ENCODE data around the gene PDPK1.
"Not testable (repeated sequence)": the region's sequence is repeated elsewhere in the genome, so short reads cannot be mapped to it uniquely, and the experiment has no call there.

PDPK1 gene

DNA sequence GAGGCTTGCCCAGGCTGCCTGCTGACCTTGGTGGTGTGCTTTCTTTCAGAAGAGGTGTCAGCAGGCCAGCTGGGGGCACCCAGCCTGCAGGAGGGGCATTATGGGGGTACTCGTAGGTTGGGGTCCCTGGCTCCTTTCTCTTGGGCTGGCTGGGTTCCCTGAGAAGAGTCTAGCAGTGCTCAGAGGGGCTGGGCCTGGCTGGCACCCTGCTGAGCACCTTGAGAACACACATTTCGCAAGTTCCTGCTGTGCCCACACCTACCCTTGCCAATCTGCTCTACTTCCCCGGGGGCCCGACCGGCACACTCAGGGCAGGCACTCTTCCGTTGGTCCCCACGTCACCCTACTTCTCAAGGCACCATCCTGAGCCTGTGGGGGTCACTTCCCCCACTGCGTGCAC is 11.7 kb upstream of the PDPK1 start:
- DNase-seq = no peak

DNA sequence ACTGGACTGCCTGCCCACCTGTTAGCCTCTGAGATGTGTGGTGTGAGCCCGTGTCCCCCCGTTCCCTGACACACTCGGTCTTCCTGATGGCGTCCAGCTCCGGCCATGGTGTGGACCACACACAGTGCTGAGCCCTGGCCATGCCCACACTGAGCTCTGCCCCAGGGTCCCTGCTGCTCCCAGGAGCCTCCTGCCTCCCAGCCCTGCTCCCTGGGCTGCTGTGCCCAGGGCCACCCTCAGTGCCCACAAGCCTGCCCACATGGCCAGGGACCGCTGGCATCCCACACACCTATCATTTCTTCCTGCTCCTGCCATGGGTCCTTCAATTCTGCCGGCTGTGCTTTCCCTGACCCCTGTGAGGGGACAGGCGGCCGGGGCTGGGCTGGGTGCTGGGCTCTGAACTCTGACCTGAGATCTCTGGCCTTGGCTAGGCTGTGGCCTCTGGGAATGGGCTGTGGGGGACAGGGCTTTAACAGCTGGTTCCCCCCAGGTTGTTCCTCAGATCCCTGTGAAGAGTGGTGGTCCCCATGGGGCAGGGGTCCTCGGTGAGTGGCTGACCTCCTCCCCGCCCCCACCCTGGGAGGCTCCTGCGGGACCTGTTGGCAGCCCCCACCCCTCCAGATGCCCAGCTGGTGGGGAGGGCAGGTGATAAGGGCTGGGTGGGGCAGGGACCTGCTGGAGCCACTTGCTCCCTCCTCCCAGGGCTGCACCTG is 10.6 kb upstream of the PDPK1 start:
- DNase-seq = no peak

DNA sequence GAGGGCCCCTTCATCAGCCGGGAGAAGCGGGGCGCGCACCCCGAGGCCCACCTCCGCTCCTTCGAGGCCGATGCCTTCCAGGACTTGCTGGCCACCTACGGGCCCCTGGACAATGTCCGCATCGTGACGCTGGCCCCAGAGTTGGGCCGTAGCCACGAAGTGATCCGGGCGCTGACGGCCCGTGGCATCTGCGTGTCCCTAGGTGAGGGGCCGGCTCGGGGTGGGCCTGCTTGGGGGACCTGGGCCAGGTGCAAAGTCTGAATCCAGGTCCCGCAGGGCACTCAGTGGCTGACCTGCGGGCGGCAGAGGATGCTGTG is 10.1 kb upstream of the PDPK1 start:
- no peak for DNase-seq

DNA sequence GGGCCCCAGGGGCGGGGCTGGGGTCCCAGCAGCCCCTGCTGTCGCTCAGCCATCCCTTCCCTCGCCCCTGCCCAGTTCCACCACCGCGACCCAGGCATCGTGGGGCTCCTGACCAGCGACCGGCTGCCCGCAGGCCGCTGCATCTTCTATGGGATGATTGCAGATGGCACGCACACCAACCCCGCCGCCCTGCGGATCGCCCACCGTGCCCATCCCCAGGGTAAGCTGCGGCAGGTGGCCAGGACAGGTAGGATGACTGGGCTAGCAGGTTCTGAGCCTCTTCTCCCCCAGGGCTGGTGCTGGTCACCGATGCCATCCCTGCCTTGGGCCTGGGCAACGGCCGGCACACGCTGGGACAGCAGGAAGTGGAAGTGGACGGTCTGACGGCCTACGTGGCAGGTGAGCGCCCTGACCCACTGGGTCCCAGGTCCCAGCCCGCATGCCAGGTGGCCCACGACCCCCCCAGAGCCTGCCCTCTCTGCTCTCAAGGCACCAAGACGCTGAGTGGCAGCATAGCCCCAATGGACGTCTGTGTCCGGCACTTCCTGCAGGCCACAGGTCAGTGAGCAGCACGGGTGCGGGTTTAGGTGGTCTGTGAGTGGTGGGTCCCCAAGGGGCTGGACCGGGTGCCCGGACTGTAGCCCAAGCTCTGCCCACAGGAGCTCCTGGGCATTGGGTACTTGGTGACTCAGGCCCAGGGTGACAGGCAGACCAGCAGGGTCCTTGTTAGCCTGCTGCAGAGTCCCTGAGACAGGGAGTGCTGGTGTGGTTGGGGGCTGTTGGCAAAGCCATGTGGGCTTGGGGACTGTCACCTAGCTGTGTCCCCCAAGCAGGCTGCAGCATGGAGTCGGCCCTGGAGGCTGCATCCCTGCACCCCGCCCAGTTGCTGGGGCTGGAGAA is 9.4 kb upstream of the PDPK1 start:
- DNase-seq = no peak

DNA sequence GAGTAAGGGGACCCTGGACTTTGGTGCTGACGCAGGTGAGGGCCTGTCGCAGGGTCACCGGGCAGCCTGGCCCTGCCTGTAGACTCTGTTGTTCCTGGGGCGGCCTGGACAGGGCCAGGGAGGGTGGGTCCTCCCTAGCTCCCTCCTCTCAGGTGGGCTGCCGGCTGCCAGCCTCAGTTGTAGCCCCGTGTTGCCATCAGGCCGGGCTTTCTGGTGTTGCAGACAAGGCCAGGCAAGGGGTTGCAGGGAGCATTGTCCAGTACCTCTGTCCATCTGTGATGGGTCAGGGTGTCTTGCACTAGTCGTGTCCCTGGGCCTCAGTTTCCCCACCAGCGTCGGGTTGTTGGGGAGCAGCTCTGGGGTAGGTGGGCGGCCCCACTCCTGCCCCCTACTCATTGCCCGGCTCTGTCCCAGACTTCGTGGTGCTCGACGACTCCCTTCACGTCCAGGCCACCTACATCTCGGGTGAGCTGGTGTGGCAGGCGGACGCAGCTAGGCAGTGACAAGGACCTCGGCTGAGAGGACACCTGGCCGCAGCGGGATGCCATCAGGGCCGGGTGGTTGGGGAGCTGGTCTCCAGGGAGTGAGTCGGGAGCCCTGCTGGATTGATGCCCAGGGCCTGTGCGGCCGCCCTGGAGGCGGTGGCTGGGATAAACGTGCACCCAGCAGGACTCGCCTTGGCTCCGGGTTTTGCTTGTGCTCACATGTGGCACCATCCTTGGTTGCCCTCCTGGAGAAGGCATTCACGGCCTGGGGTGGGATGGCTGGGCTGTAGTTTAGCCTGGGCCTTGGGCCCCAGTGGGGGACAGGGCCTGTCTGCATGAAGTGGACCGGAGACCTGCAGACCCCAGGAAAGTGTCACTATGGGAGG is 8.5 kb upstream of the PDPK1 start:
- DNase-seq = no peak

DNA sequence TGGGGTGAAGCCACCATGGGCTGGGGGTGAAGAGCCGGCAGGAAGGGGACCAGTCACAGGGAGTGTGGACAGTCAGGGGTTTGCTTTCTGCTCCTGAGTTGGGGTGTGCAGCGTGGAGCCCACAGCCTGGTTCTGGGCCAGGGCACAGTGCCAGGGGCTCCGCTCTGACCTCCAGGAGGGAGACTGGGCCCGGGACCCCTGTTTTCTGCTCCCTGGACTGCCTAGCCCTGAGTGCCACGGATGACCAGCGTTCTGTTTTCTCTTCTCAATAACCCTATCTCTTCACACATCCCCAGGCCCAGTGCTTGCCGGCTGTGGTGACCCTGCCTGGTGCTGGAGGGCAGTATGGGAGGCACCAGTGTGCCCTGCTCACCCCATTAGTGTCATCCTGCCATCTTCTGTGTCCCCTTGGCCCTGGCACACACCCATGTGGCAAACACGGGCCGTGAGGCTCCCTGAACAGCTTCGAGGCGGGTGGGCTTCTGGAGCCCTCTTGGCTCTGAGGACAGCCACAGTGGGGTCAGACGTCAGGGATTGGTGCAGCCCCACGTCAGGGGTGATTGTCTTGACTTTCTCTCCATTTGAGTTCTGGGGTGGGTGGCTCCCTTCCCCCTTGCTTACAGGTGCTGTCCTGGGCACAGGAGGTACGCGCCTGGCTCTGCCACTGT is 7.7 kb upstream of the PDPK1 start:
- no peak for DNase-seq

DNA sequence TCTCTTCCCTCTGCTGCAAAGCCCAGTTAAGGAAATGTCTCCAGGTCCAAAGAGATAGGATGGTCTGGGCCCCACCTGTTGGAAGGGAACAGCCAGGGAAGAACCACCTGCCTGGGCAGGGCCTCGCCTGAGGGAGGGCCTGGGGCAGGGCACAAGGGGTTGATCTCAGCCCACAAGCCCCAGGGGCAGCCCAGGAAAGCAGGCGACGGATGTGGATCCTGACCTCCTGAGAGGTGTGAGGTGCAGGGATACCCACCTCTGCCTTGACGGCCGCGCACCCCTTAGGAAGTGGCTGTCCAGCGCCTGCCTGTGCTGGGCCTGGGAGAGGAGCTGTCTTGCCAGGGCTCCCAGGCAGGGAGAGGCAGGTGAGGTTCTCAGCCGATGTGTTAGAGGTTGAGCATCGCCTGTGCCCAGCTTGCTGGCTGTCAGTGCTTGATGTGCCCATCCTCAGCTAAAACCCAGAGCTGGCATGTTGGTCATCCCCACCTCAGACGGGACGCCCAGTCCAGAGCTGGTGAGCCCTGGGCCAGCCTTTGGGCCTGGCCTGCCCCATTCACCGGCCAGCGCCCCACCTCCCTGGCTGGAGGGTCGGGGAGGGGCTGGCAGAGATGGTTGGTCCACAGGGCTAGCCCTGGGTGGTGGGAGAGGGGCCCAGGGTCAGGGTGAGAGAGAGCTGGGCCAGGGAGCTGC is 7.0 kb upstream of the PDPK1 start:
- no peak for DNase-seq

DNA sequence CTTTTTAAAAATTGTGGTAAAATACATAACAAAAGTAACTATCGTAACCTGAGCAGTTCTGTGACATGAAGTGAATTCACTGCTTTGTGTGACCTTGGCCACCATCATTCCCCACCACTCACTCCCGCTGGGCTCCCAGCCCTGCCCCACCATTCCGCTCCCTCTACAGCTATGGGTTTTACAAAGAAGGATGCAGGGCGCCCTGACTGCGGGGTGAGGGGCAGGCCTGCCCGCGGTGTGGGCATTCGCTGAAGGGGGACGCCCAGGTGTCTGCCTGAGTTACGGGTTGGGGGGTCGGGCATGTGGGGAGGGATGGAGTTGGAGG is 6.5 kb upstream of the PDPK1 start, which contains the start of gene CEMP1:
TSS of gene CEMP1 (minus strand) at position 38 of the 325 bp plus-strand sequence. CDS start 335 bp downstream, outside the sequence.
- no peak for DNase-seq

DNA sequence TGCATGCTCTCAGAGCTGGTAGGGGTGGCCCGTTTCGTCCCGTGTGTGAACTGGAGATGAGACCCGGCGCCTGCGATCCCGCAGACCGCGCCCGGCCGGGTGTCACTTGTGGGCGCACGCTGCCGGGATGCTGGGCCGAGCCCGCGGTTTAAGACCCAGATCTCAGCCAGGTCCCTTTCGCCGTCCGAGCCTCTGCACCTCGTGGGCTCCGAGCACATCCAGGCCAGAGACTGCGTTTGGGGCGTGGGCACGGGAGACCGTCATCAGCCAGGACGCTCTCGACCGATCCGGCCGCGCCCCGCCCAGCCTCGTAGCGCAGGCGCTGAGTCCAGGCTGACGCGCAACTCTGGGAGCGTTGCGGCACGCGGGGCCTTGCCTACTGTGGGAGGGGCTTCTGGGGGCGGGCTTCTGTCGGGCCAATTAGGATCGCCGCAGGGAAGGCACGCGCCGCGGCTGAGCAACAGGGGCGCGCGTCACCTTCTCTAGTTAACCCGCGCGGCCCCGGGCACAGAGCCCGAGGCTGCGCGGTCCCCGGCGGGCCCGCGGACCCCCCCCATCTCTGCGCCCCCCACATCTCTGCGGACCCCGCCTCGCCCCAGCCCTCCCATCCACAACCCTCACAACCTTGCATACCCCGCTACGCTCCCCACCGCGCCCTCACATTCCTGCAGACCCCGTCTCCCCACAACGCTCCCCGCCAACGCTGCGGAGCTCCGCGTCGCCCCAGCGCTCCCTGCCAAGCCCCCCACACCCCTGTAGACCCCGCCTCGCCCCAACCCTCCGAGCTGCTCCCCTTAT is 5.9 kb upstream of the PDPK1 start:
- peak; percentile 95 to 100 (median 96) for DNase-seq

DNA sequence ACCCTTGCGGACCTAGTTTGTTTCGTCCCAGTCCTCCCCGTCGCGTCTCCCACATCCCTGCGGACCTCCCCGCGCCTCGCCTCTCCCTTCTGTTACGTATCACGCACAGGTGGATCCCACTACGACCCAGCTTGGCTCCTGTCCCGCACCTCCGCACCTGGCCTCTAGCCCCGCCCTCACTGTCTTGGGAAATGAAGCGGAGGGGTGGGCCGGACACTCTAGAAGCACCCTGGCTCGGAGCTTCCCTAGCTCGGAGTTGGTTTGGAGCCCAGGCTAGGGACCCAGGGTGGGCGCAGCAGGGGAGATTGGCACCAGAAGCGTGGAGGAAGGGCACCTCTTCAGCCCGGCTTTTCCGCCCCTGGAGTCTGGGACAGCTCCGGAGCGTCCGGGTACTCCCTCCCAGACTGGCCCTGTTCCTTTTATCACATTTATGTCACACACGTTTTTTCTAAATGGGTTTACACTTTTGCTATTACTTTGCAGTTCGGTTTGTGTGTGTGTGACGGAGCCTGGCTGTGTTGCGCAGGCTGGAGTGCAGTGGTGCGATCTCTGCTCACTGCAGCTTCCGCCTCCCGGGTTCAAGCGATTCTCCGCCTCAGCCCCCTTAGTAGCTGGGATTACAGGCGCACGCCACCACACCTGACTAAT is 5.2 kb upstream of the PDPK1 start:
- DNase-seq = peak; percentile 59 to 72 (median 64)

DNA sequence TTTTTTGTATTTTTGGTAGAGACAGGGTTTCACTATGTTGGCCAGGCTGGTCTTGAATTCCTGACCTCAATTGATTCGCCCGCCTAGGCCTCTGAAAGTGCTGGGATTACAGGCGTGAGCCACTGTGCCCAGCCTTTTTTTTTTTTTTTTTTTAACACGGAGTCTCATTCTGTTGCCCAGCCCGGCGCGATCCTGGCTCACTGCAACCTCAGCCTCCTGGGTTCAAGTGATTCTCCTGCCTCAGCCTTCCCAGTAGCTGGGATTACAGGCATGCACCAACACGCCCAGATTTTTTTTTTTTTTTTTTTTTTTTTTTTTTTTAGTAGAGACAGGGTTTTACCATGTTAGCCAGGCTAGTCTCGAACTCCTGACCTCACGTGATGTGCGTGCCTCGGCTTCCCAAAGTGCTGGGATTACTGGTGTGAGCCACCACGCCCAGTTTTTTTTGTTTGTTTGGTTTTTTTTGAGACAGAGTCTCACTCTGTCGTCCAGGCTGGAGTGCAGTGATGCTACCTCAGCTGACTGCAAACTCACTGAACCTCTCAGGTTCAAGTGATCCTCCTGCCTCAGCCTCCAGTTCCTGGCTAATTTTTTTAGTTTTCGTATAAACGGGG is 4.6 kb upstream of the PDPK1 start:
- peak in 1 of 3 experiments; percentile 59 for DNase-seq

DNA sequence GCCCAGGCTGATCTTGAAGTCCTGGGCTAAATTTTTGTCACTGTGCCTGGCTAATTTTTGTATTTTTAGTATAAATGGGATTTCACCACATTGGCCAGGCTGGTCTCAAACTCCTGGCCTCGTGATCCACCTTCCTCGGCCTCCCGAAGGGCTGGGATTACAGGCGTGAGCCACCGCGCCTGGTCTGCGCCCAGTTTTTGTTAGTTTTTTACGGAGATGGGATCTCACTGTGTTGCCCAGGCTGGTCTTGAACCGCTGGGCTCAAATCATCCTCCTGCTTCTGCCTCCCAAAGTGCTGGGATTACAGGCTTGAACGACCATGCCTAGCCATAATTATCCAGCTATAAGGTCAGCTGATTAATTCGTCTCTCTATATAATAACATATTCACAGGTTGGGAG is 3.9 kb upstream of the PDPK1 start:
- no peak for DNase-seq

DNA sequence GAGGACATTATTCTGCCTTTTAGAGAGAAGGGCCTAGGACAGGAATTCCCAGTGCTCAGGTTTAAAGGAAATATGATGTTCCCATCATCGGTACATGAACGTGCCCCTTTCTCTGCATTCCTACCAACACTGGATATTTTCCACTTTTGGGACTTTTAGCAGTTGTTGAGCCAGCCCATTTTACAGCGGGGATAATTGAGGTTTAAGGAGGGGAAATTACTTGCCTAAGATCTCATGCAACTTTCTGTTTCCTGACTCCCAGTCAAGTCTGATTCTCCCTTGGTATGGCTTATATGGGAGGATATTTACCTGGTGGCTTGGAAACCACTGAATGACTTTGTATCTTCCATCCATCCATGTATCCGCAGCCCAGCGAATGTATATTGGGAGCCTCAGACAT is 3.5 kb upstream of the PDPK1 start:
- not testable (repeated sequence) for DNase-seq

DNA sequence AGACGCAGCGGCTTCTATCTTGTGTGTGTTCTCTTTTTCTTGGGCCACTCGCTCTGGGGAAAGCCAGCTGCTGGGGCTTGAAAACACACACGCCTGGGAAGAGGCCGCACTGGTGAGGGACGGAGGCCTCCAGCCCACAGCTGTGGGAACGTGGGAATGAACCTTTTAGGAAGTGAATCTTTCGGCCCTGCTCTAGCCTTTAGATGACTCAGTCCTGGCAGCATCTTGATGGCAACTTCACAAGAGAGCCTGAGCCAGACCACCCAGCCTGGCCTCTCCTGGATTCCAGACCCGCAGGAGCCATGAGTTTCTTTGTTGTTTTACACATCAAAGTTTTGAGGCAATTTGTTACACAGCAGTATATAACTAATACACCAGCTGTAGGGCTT is 2.2 kb upstream of the PDPK1 start:
- no peak for DNase-seq

DNA sequence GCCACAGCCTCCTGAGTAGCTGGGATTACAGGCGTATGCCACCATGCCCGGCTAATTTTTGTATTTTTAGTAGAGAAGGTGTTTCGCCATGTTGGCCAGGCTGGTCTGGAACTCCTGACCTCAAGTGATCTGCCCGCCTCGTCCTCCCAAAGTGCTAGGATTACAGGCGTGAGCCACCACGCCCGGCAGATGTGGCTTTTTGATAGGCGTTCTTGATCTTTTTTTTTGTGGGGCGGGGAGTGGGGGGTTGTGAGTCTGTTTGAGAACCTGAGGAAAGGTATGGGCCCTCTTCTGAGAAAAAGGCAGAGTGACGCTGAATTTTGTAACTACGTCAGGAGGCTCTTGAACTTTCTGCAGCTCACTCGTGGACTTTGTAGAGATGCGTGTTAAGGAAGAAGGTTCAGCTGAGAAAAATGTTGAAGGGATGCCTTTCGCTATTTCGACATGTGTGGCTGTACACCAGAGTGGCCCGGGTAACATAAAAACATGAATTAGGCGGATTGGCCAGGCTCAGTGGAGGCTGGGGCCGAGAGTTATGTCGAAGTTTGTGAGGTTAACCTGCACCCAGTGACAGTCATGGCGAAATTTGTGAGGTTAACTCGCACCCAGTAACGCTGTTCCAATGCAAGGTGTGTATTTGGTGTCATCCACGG is 1.5 kb downstream of the PDPK1 start:
- DNase-seq = not testable (repeated sequence)

DNA sequence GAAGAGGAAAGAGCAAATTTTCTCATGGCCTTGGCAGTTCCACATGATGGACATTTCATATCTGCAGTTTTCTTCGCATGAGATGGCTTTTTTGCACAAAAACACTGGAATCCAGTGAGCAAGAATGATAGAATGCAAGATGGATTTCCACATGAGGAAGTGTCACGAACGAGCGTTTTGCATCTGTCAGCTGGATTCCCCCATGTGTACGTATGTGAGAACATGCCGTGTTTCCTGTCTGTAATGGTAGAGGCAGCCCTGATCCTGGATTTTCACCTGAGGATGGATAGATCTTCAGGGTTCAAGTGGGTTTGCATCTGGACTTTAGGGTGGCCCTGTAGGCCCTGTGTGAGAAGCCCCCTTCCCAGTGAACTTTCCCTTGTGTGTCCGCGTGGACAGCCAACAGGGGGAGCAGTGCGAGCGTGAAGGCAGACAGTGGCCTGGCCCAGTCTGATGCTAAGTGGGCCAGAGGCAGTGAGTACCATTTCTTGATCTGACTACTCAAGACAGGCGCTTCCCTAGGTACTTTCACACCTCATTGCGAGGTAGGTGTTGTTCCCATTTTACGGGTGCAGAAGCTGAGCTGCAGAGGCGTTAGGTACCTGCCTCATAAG is 2.1 kb downstream of the PDPK1 start:
- not testable (repeated sequence) for DNase-seq

DNA sequence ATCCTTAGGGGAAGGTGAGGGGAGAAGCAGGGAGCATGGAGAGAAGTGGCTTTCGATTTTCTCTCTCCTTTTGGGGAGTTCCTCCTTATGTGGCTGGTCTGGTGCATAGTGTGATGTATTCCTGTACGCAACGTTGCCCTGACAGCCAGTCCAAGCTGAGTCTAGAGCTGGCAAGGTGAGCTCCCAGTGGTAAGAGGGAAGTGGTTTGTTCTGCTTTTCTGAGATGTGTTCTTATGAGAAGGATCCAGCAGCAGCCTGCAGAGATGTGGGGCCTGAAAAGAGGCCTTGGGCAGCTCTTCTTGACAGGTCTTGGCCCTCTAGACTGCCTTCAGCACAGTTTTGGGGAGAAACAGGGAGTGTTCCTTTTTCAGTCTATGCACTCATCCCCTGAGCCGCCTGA is 3.1 kb downstream of the PDPK1 start:
- not testable (repeated sequence) for DNase-seq

DNA sequence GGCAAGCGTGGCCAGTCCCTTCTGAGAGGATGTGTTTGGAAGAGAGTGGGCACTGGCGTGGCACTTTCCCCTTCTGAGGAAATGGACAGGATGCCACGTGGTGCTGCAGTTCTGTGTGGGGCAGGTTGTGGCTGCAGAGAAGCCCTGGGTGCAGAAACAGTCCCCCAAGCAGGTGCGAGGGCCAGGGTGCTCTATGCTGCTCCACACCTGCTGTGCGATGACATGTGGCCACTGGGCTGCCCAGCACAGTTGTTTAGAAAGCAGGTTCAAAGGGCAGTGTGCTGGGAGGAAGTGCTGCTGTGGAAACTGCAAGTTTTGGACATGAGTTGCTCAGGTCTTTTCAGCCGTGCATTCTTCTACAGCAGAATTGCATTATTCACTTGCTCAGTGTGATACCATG is 3.6 kb downstream of the PDPK1 start:
- DNase-seq = not testable (repeated sequence)

DNA sequence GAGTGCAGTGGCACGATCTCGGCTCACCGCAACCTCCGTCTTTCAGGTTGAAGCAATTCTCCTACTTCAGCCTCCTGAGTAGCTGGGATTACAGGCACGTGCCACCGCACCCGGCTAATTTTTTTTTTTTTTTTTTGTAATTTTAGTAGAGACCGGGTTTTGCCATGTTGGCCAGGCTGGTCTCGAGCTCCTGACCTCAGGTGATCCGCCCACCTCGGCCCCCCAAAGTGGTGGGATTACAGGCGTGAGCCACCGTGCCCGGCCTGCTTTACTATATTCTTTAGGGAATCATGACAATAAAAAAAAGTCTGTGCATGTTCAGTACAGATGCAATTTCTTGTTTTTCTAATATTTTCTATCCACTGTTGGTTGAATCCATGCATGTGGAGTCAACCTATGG is 6.0 kb downstream of the PDPK1 start:
- not testable (repeated sequence) for DNase-seq

Data from NCI-H1417 (cell line).